Chondrocyte (in vitro differentiated cells): ENCODE data around the gene C2orf92. TPM values are rescaled to one million over a fixed set of nuclear protein-coding genes. Genes with fewer than 3 reads are reported as not detected.

Source experiments
- DNase-seq: peaks from one replicate; pipeline ENCODE4 v3.0.0; 2021; ENCODE audit warnings: mixed read lengths, low spot score
- H3K27ac Mint-ChIP-seq: one replicate; pipeline ENCODE4 v1.8.0; 2021; ENCODE audit warnings: mild to moderate bottlenecking, moderate library complexity, mixed read lengths; ENCODE audit not compliant: unreplicated experiment
- H3K27me3 Mint-ChIP-seq: 2 replicates; pipeline ENCODE4 v1.8.0; 2021; ENCODE audit warnings: low read depth, mixed read lengths
- H3K36me3 Mint-ChIP-seq: 2 replicates; pipeline ENCODE4 v1.8.0; 2021; ENCODE audit warnings: low read depth, mixed read lengths
- H3K4me1 Mint-ChIP-seq: 2 replicates; pipeline ENCODE4 v1.8.0; 2021; ENCODE audit warnings: low read depth, mild to moderate bottlenecking, mixed read lengths
- H3K4me3 Mint-ChIP-seq: one replicate; pipeline ENCODE4 v1.8.0; 2021; ENCODE audit warnings: mild to moderate bottlenecking, moderate library complexity, mixed read lengths; ENCODE audit not compliant: unreplicated experiment
- H3K9me3 Mint-ChIP-seq: 2 replicates; pipeline ENCODE4 v1.8.0; 2021; ENCODE audit warnings: low read depth, mixed read lengths
- CTCF ChIP-seq: fragments of 200-600 bp; sonication (generic); IDR thresholded peaks from 2 replicates; pipeline ENCODE4 v1.5.0; 2021; ENCODE audit warnings: antibody characterized with exemption, mild to moderate bottlenecking, moderate library complexity
- total RNA-seq: library from RNA; stranded (reverse); gene quantifications from 3 replicates; pipeline ENCODE4 v1.2.1, GENCODE V29; 2021

Gene C2orf92
- total RNA-seq, 1 donor from 2014 or later, result 8.8 TPM

GRCh38 chr2:97698530-97698929, 29.0 kb downstream of the C2orf92 start:
- no peak for TF ChIP-seq CTCF
- no peak for DNase-seq
- H3K4me1 Mint-ChIP-seq, result peaks cover 7% of the 10 kb centered on the region
- H3K4me3 Mint-ChIP-seq, result no peak overlapping the region
- no peak overlapping the region for H3K27ac Mint-ChIP-seq
- no peaks in the 10 kb centered on the region for H3K27me3 Mint-ChIP-seq
- peaks cover 2% of the 10 kb centered on the region for H3K36me3 Mint-ChIP-seq
- peaks cover 3% of the 10 kb centered on the region for H3K9me3 Mint-ChIP-seq

GRCh38 chr2:97699765-97700444, 30.4 kb downstream of the C2orf92 start:
- no peaks in the 10 kb centered on the region for H3K9me3 Mint-ChIP-seq
- peaks cover 7% of the 10 kb centered on the region for H3K4me1 Mint-ChIP-seq
- no peaks in the 10 kb centered on the region for H3K27me3 Mint-ChIP-seq
- H3K27ac Mint-ChIP-seq, result no peak overlapping the region
- H3K4me3 Mint-ChIP-seq, result no peak overlapping the region
- TF ChIP-seq CTCF, result peak; percentile 81
- DNase-seq, result no peak
- peaks cover 2% of the 10 kb centered on the region for H3K36me3 Mint-ChIP-seq

- H3K27me3 Mint-ChIP-seq, result no peaks in the 10 kb centered on the region
- no peak overlapping the region for H3K27ac Mint-ChIP-seq
- no peaks in the 10 kb centered on the region for H3K9me3 Mint-ChIP-seq
- TF ChIP-seq CTCF, result no peak
- H3K4me1 Mint-ChIP-seq, result peaks cover 7% of the 10 kb centered on the region
- H3K36me3 Mint-ChIP-seq, result peaks cover 2% of the 10 kb centered on the region
- H3K4me3 Mint-ChIP-seq, result no peak overlapping the region
- no peak for DNase-seq
These were observed 31.7 kb downstream of the C2orf92 start for GRCh38 chr2:97701186-97701585.

- H3K4me3 Mint-ChIP-seq, result no peak overlapping the region
- no peaks in the 10 kb centered on the region for H3K27me3 Mint-ChIP-seq
- peaks cover 2% of the 10 kb centered on the region for H3K36me3 Mint-ChIP-seq
- peaks cover 3% of the 10 kb centered on the region for H3K4me1 Mint-ChIP-seq
- H3K9me3 Mint-ChIP-seq, result no peaks in the 10 kb centered on the region
- no peak for TF ChIP-seq CTCF
- DNase-seq, result no peak
- no peak overlapping the region for H3K27ac Mint-ChIP-seq
These were observed 32.4 kb downstream of the C2orf92 start for GRCh38 chr2:97701851-97702465.

GRCh38 chr2:97702731-97703470, 33.4 kb downstream of the C2orf92 start:
- no peak overlapping the region for H3K27ac Mint-ChIP-seq
- H3K27me3 Mint-ChIP-seq, result no peaks in the 10 kb centered on the region
- TF ChIP-seq CTCF, result no peak
- DNase-seq, result no peak
- peaks cover 2% of the 10 kb centered on the region for H3K36me3 Mint-ChIP-seq
- no peaks in the 10 kb centered on the region for H3K9me3 Mint-ChIP-seq
- H3K4me1 Mint-ChIP-seq, result no peaks in the 10 kb centered on the region
- no peak overlapping the region for H3K4me3 Mint-ChIP-seq
